Lower lobe of right lung (tissue), 2 donors: ENCODE data around the gene JAKMIP1. TPM values are rescaled to one million over a fixed set of nuclear protein-coding genes. Genes with fewer than 3 reads are reported as not detected.

Source experiments
- ATAC-seq, 2 donors: fragments of 200-7000 bp; cut with Tn5 transposase; one replicate each; pipeline ENCODE4 v1.9.1; 2020 to 2022; ENCODE audit warnings: mild to moderate bottlenecking in 2 of 2, moderate library complexity in 2 of 2
- DNase-seq: peaks from one replicate; pipeline ENCODE4 v3.0.0-alpha.2; 2020
- H3K27ac ChIP-seq: fragments of 200-600 bp; one replicate; pipeline ENCODE4 v1.8.0; 2022
- H3K27me3 ChIP-seq: fragments of 200-600 bp; one replicate; pipeline ENCODE4 v1.8.0; 2022; ENCODE audit warnings: low read depth
- H3K36me3 ChIP-seq: fragments of 200-600 bp; one replicate; pipeline ENCODE4 v1.8.0; 2022; ENCODE audit warnings: mild to moderate bottlenecking
- H3K4me1 ChIP-seq: fragments of 200-600 bp; one replicate; pipeline ENCODE4 v1.8.0; 2022
- H3K4me3 ChIP-seq: fragments of 200-600 bp; one replicate; pipeline ENCODE4 v1.8.0; 2022; ENCODE audit warnings: mild to moderate bottlenecking
- H3K9me3 ChIP-seq: fragments of 200-600 bp; one replicate; pipeline ENCODE4 v1.8.0; 2022
- CTCF ChIP-seq: fragments of 200-600 bp; IDR thresholded peaks from one replicate; pipeline ENCODE4 v1.8.0; 2022; ENCODE audit warnings: antibody characterized with exemption, mild to moderate bottlenecking
- intact Hi-C: fragments of 100-400 bp; cut with DNase I; formaldehyde crosslinking; loops from one replicate; pipeline ENCODE4 v1.11.0; 2022
- total RNA-seq: library from RNA; stranded (reverse); fragmentation: NEBNext Ultra II Directional; extraction: Animal tissue kit (Norgen Biotek cat#: 25700); gene quantifications from one replicate; pipeline ENCODE4 v1.2.1, GENCODE V29; 2021
- donor health status: DM: no; HTN: yes; CAD: no; lungs with severe emphysema.

JAKMIP1 gene
- total RNA-seq, 1 donor from 2014 or later = 0.65 TPM

GRCh38 chr4:6088950-6089349 is 111.4 kb downstream of the JAKMIP1 start:
- DNase-seq = no peak
- Histone ChIP-seq H3K27me3 (no peaks in the 10 kb centered on the region), H3K4me1 (no peaks in the 10 kb centered on the region), H3K36me3 (no peaks in the 10 kb centered on the region), H3K9me3 (no peaks in the 10 kb centered on the region), H3K4me3 (no peak overlapping the region), H3K27ac (no peak overlapping the region)
- no peak for ATAC-seq
- intact Hi-C loops = no loop called here
- TF ChIP-seq CTCF = no peak

GRCh38 chr4:6087669-6088341 is 112.5 kb downstream of the JAKMIP1 start:
- TF ChIP-seq CTCF = peak; percentile 37
- Histone ChIP-seq H3K27me3 (no peaks in the 10 kb centered on the region), H3K27ac (no peak overlapping the region), H3K9me3 (no peaks in the 10 kb centered on the region), H3K36me3 (no peaks in the 10 kb centered on the region), H3K4me3 (no peak overlapping the region), H3K4me1 (no peaks in the 10 kb centered on the region)
- intact Hi-C loops = no loop called here
- no peak for DNase-seq
- ATAC-seq = peak; percentile 36 to 46

- TF ChIP-seq CTCF = no peak
- intact Hi-C loops = no loop called here
Observed at GRCh38 chr4:6086846-6087245, 113.5 kb downstream of the JAKMIP1 start.

DNA sequence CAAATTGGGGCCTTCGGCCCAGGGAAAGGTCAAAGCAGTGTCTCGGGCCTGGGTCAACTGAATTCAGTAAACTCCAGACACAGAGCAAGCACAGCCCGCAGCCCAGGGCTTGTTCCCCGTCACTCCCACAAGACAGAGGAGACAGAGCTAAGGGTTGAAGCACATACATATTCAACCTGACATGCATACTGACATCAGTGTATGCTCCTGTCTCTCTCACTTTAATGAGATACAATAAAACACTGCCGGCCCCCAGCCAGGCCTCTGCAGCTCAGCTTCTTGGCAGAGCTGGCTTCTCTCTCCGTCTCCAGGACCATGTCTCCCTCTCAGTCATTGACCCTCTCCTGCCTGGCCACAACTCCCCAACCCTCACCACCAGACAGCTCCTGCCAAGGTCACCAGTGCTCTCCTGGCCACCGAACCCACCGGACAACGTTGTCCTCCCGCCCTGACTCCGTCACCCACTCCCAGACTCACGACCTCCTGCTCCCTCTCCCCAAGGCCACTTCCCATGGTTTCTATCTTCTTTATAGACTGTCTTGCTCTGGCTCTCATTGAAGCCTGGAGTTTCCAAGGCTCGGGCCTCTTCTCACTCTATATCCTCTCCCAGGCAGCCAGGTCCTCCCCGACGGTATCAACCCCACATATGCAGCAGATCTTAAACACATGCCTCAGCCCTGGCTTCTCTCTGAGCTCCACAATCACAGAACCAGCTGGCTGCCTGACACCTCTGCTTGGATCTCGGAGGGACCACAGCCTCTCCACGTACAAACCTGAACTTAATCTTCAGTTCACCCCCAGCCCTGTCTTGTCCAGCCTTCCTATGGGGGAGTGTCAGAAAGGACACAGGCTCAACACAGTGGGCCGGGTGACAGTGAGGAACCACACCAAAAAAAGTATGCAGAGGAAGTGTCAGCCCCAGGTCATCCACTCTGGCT is 114.4 kb downstream of the JAKMIP1 start:
- no peak for TF ChIP-seq CTCF

More at GRCh38 chr4:6086846-6087245, 113.5 kb downstream of the JAKMIP1 start:
- Histone ChIP-seq H3K27ac (no peak overlapping the region), H3K9me3 (no peaks in the 10 kb centered on the region), H3K4me3 (no peak overlapping the region), H3K36me3 (no peaks in the 10 kb centered on the region), H3K4me1 (no peaks in the 10 kb centered on the region), H3K27me3 (no peaks in the 10 kb centered on the region)
- no peak for DNase-seq
- ATAC-seq = no peak

DNA sequence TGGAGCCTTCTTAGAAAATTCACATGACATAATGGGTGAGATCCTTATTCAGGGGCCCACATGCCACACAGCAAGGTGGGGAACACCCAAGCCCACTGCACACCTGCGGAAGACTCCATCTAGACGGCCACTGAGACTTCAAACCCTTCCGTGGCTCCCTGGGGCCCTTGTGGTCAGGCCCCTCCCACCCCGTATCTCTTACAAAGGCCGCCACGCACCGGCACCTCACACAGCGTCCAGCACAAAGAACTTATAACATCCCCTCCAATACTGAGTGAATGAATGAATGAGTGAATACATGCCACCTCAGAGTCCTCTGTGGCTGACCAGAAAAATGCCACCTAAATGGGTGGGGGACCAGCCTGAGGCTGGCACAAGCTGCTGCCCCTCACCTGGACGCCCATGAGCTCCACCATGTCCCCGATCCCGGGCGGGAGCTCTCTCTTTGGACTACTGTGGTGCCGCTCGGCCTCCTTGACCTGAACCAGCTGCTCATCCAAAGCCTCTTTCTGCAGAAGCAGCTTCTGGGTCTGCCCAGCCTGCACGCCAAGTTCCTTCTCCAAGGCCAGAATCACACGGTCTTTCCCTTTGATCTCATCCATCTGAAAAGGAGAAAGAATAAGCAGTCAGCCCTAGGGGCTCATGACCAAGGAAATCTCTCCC is 115.2 kb downstream of the JAKMIP1 start:
- no peaks in the 10 kb centered on the region for H3K36me3 ChIP-seq
- H3K9me3 ChIP-seq = no peaks in the 10 kb centered on the region
- no peak for ATAC-seq
- intact Hi-C loops = no loop called here
- no peaks in the 10 kb centered on the region for H3K27me3 ChIP-seq
- H3K4me1 ChIP-seq = no peaks in the 10 kb centered on the region
- TF ChIP-seq CTCF = no peak
- H3K4me3 ChIP-seq = no peak overlapping the region
- no peak overlapping the region for H3K27ac ChIP-seq
- DNase-seq = peak; percentile 24

More for the DNA sequence above, 114.4 kb downstream of the JAKMIP1 start:
- no peaks in the 10 kb centered on the region for H3K4me1 ChIP-seq
- DNase-seq (no peak), ATAC-seq (peak in 1 of 2 donors; percentile 32)
- H3K9me3 ChIP-seq = no peaks in the 10 kb centered on the region
- H3K4me3 ChIP-seq = no peak overlapping the region
- H3K27me3 ChIP-seq = no peaks in the 10 kb centered on the region
- H3K27ac ChIP-seq = no peak overlapping the region
- H3K36me3 ChIP-seq = no peaks in the 10 kb centered on the region
- intact Hi-C loops = no loop called here
